GM21619 (cell line): ENCODE results near the gene DGKZ.

Source experiments
- ATAC-seq: cut with Tn5 transposase; IDR thresholded peaks from one replicate; pipeline ENCODE4 v1.9.1; 2021; ENCODE audit not compliant: unreplicated experiment

Gene DGKZ

GRCh38 chr11:46381048-46381818 lies 34.0 kb downstream of the DGKZ start, which contains the start of gene MDK:
MDK (plus strand) TSS chr11:46381669; CDS start chr11:46382058, 389 bp downstream.
- no peak for ATAC-seq

GRCh38 chr11:46381819-46382645 lies 34.8 kb downstream of the DGKZ start:
- ATAC-seq: no peak

GRCh38 chr11:46382646-46383403 lies 35.6 kb downstream of the DGKZ start:
- ATAC-seq: no peak

GRCh38 chr11:46383404-46383758 lies 36.1 kb downstream of the DGKZ start:
- no peak for ATAC-seq

- no peak for ATAC-seq
Measured at GRCh38 chr11:46383974-46384701, 36.9 kb downstream of the DGKZ start.

GRCh38 chr11:46385169-46386004 lies 38.1 kb downstream of the DGKZ start:
- no peak for ATAC-seq

GRCh38 chr11:46386005-46386578 lies 38.8 kb downstream of the DGKZ start:
- ATAC-seq: no peak

- ATAC-seq: no peak
Measured at GRCh38 chr11:46386674-46387073, 39.4 kb downstream of the DGKZ start.

- ATAC-seq: no peak
Measured at GRCh38 chr11:46387456-46387855, 40.2 kb downstream of the DGKZ start.

- ATAC-seq: no peak
Measured at GRCh38 chr11:46387919-46388618, 40.8 kb downstream of the DGKZ start.

GRCh38 chr11:46388619-46389449 lies 41.6 kb downstream of the DGKZ start:
- ATAC-seq: no peak

GRCh38 chr11:46389450-46390330 lies 42.4 kb downstream of the DGKZ start:
- ATAC-seq: peak; percentile 35

GRCh38 chr11:46390331-46391171 lies 43.3 kb downstream of the DGKZ start:
- no peak for ATAC-seq

- ATAC-seq: no peak
Measured at GRCh38 chr11:46391186-46391577, 43.9 kb downstream of the DGKZ start.

GRCh38 chr11:46391578-46392420 lies 44.5 kb downstream of the DGKZ start, which contains the start of gene CHRM4:
CHRM4 (minus strand) TSS chr11:46391776; CDS start chr11:46386557, 5,219 bp downstream.
- ATAC-seq: no peak
